Amniotic epithelial cell (primary cell): ENCODE data around the gene MLLT10.

ENCODE experiments used
- DNase-seq: peaks from one replicate; pipeline ENCODE4 v3.0.0-alpha.2; 2010; ENCODE audit warnings: low read depth

The MLLT10 gene

DNA sequence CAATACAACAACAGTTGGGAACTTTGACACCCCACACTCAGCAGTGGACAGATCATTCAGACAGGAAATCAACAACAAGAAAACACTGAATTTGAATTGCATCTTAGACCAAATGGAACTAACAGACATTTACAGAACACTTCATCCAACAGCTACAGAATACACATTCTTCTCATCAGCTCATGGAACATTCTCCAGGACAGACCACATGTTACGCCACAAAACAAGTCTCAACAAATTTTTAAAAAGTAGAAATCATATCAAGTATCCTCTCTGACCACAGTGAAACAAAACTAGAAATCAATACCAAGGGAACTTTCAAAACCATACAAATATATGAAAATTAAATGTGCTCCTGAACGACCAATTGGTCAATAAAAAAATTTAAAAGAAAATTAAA is 257.2 kb downstream of the MLLT10 start:
- DNase-seq = no peak
